H1 (cell line): ENCODE measurements around the gene SYNPO. TPM values are rescaled to one million over a fixed set of nuclear protein-coding genes. Genes with fewer than 3 reads are reported as not detected.

Source experiments
- ATF2 ChIP-seq: IDR thresholded peaks from 2 replicates; pipeline ENCODE4 v1.6.1; 2012; ENCODE audit warnings: low read length, inconsistent platforms
- E2F6 ChIP-seq: IDR thresholded peaks from 2 replicates; pipeline ENCODE4 v1.6.1; 2012; ENCODE audit warnings: inconsistent platforms
- EP300 ChIP-seq, 2 experiments: IDR thresholded peaks; 1 replicate in 1 of 2; 2 replicates in 1 of 2; pipeline ENCODE4 v1.6.1; 2011 to 2012; ENCODE audit warnings: low read depth in 2 of 2, low read length in 2 of 2, mild to moderate bottlenecking in 2 of 2, borderline replicate concordance in 1 of 2, inconsistent platforms in 1 of 2, moderate library complexity in 1 of 2
- EZH2 ChIP-seq: fragments of 200-600 bp; sonication (generic); IDR thresholded peaks from 2 replicates; pipeline ENCODE4 v1.7.1; 2012; ENCODE audit warnings: low read depth, mild to moderate bottlenecking, moderate library complexity, low read length, inconsistent platforms; ENCODE audit not compliant: severe bottlenecking
- GTF2F1 ChIP-seq: IDR thresholded peaks from 2 replicates; pipeline ENCODE4 v1.6.1; 2012; ENCODE audit warnings: low read depth, low read length, improper control_type of control experiment, borderline replicate concordance
- KDM4A ChIP-seq: IDR thresholded peaks from one replicate; pipeline ENCODE4 v1.7.1; 2012; ENCODE audit warnings: low read depth, mild to moderate bottlenecking, moderate library complexity, low read length, inconsistent platforms; ENCODE audit not compliant: severe bottlenecking
- PHF8 ChIP-seq: fragments of 200-600 bp; sonication (generic); conservative IDR thresholded peaks from 2 replicates; pipeline ENCODE4 v1.7.1; 2012; ENCODE audit warnings: low read depth, mild to moderate bottlenecking, inconsistent platforms, low read length, moderate library complexity
- POLR2A ChIP-seq, 2 experiments: IDR thresholded peaks; 1 replicate in 1 of 2; 2 replicates in 1 of 2; pipeline ENCODE4 v1.6.1; 2011; ENCODE audit warnings: low read depth in 2 of 2, low read length in 2 of 2, mild to moderate bottlenecking in 2 of 2; ENCODE audit errors: control extremely low read depth in 1 of 2
- RAD21 ChIP-seq, 2 experiments: IDR thresholded peaks in 1 of 2; conservative IDR thresholded peaks in 1 of 2; 2 replicates each; pipeline ENCODE4 v1.6.1; 2011; ENCODE audit warnings: low read depth in 2 of 2, low read length in 2 of 2, improper control_type of control experiment in 1 of 2, inconsistent platforms in 1 of 2, mild to moderate bottlenecking in 1 of 2, moderate library complexity in 1 of 2
- SP2 ChIP-seq: IDR thresholded peaks from 2 replicates; pipeline ENCODE4 v1.6.1; 2012; ENCODE audit warnings: mild to moderate bottlenecking, low read length, inconsistent platforms
- SP4 ChIP-seq: IDR thresholded peaks from 2 replicates; pipeline ENCODE4 v1.6.1; 2012; ENCODE audit warnings: low read length, inconsistent platforms
- YY1 ChIP-seq: IDR thresholded peaks from 2 replicates; pipeline ENCODE4 v1.6.1; 2011; ENCODE audit warnings: low read depth, mild to moderate bottlenecking, low read length
- polyA plus RNA-seq, 7 experiments: library from polyadenylated mRNA; depleted of rRNA in 3 of 7; stranded (reverse) in 5 of 7; unstranded in 2 of 7; fragments of >200 nt in 5 of 7; fragments of 200-250 nt in 2 of 7; gene quantifications; 1 replicate in 5 of 7; 2 replicates in 1 of 7; 4 replicates in 1 of 7; pipeline versions ENCODE4 v1.2.1 to v1.2.3, GENCODE V29; 2011 to 2013; ENCODE audit warnings: missing spikeins in 2 of 7, mixed read lengths in 2 of 7
- total RNA-seq: library from RNA; stranded (reverse); fragmentation: NEBNext Ultra II Directional; extraction: Animal tissue kit (Norgen Biotek cat#: 25700); gene quantifications from 2 replicates; pipeline ENCODE4 v1.2.1, GENCODE V29; 2021
- TF ChIP-seq, protein P1 (sequence below), 3 experiments: IDR thresholded peaks; 1 replicate in 2 of 3; 2 replicates in 1 of 3; pipeline versions ENCODE4 v1.5.1 to v1.6.1; 2011; ENCODE audit warnings: low read length in 3 of 3, mild to moderate bottlenecking in 3 of 3, inconsistent platforms in 2 of 3, low read depth in 1 of 3, moderate library complexity in 1 of 3; ENCODE audit not compliant: insufficient read depth in 1 of 3; ENCODE audit errors: control extremely low read depth in 1 of 3

The SYNPO gene
- total and polyA plus RNA-seq, 2 of the 8 experiments (the other 6 are each of a cell fraction or from before 2014, with no cell fraction given), result 2.3 TPM

DNA sequence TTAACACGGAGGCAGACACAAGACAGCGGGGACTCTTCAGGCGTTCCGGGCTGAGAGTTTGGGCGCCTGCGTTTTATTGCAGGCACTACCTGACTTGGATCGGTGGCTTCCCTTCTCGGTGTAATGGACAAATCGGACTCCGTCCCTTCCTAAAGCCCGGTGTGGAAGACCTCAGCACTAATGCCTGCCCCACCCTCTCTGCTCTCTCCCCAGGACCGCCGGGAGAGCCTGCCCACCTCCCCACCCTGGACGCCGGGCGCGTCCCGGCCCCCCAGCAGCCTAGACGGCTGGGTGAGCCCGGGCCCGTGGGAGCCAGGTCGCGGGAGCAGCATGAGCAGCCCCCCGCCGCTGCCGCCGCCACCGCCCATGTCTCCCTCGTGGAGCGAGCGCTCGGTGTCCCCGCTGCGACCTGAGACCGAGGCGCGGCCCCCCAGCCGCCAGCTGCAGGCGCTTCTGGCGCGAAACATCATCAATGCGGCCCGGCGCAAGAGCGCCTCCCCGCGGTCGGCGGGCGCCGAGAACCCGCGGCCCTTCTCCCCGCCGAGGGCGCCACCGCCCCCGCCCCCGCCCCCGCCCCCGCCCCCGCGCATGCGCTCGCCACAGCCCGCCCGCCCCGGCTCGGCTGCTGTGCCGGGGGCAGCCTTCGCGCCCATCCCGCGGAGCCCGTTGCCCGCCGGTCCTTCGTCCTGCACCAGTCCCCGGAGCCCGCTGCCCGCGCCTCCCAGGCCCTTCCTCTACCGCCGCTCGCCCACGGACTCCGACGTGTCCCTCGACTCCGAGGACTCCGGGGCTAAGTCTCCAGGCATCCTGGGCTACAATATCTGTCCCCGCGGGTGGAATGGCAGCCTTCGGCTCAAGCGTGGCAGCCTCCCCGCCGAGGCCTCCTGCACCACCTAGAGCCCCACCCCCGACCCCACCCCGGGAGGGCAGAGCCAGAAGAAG lies 16.0 kb downstream of the SYNPO start (continued):
- TF ChIP-seq, protein P1, sequence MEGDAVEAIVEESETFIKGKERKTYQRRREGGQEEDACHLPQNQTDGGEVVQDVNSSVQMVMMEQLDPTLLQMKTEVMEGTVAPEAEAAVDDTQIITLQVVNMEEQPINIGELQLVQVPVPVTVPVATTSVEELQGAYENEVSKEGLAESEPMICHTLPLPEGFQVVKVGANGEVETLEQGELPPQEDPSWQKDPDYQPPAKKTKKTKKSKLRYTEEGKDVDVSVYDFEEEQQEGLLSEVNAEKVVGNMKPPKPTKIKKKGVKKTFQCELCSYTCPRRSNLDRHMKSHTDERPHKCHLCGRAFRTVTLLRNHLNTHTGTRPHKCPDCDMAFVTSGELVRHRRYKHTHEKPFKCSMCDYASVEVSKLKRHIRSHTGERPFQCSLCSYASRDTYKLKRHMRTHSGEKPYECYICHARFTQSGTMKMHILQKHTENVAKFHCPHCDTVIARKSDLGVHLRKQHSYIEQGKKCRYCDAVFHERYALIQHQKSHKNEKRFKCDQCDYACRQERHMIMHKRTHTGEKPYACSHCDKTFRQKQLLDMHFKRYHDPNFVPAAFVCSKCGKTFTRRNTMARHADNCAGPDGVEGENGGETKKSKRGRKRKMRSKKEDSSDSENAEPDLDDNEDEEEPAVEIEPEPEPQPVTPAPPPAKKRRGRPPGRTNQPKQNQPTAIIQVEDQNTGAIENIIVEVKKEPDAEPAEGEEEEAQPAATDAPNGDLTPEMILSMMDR (IDR thresholded peaks at IDR 0.05; ENCODE audit: control extremely low read depth in 1 of 3, insufficient read depth in 1 of 3, low read depth in 1 of 3, low read length in 3 of 3), result peak in 2 of 3 experiments; percentile 57 to 82; a peak in 3 of 4 replicates
- TF ChIP-seq PHF8, result peak; percentile 64; the same call in 1 of the 2 replicates
- TF ChIP-seq KDM4A, result peak; percentile 63
- no peak for TF ChIP-seq SP2
- peak in 1 of 2 experiments; percentile 60; a peak in 2 of 3 replicates for TF ChIP-seq POLR2A (IDR thresholded peaks at IDR 0.05; ENCODE audit: control extremely low read depth in 1 of 2, low read depth in 2 of 2, low read length in 2 of 2)
- peak; percentile 71 to 79 for TF ChIP-seq RAD21 (IDR thresholded peaks at IDR 0.05 in 1 of 2, conservative IDR thresholded peaks at IDR 0.05 in 1 of 2; ENCODE audit: low read depth in 2 of 2, low read length in 2 of 2)
- no peak for TF ChIP-seq EZH2
- TF ChIP-seq ATF2, result no peak
- TF ChIP-seq EP300 (IDR thresholded peaks at IDR 0.05; ENCODE audit: borderline replicate concordance in 1 of 2, low read depth in 2 of 2, low read length in 2 of 2), result no peak
- TF ChIP-seq SP4, result no peak
- TF ChIP-seq GTF2F1, result no peak
- TF ChIP-seq YY1, result no peak; the same call in 1 of the 2 replicates
- TF ChIP-seq E2F6, result 0 out of 2 replicates have a peak, but pooled peaks have one; percentile 44
